ENCODE data around the gene IER5.
A peak's percentile ranks its signal among the peaks of the same experiment; 100 is the strongest.

IER5 gene

DNA sequence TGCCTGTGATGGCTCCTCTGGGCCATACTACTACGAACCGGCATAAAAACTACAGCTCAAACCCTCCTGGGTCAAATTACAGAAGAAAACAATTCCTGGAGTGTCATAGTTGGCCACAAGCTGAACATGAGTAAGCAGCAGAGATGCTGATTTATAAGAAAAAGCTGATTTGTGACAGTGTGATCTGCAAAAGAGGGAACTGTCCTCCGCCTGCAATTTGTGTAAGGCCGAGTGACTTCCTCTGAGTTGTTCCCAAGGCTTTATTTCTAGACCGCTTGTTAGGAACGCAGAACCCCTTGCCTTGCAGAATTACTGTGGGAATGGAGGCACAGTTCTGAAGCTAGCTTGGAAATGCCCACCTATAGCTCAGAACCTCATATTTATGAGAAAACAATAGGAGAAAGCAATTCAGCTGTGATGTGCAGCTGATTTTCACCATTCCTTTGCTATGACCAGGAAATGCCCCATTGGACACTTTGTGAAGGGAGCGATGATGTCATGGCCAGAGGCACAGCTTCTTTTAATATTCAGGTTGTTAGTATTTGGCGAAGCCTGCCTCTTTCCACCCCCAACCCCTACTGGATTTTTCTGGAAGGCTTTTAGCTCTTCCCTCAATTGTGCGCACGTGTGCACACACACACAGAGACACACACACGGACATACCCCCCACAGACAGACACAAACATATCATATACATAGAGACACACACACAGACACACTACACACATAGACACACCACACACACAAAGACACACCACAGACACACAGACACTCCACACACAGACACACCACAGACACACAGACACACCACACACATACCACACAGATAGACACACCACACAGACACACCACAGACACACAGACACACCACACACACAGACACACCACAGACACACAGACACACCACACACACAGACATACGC, 47.6 kb downstream of the IER5 start:
- DNase-seq = no peak

- DNase-seq = no peak
Observed at GRCh38 chr1:181136738-181137122, 48.2 kb downstream of the IER5 start.

DNA sequence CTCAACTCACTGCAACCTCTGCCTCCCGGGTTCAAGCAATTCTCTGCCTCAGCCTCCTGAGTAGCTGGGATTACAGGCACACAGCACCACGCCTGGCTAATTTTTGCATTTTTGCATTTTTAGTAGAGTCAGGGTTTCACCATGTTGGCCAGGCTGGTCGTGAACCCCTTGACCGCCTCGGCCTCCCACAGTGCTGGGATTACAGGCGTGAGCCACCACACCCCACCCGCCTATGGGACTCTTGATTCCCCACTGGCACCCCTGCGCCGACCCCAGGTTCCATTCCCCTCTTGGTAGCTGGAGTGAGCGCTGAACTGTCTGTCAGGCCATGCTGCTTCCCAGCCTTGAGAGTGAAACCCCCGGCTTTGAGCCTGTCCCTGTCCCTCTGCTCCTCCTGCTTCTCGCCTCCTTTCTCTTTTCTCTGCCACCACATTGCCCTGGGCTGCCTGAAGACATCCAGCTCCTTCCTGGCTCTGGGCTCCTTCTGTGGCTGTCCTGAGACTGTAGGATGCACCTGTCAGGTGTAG, 48.8 kb downstream of the IER5 start:
- DNase-seq = no peak

DNA sequence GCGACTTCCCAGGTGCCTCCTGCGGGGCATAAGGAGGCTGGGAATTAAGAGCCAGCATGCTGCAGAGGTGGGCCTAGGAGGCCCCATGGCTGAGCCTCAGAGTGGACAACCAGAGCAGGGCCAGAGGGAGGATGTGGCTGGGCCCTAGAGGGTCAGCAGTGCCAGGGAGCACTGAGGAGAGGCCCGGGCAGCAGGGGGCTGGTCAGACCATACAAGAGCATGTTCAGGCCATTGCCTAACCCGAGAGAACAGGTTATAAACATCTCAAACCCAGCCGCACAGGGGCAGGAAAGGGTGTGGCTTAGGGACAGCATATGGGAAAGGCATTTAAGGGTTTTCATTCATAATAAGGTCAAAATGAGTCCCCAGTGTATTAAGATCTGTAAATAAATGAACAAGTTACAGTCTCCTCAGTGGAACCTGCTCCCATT, 51.1 kb downstream of the IER5 start:
- DNase-seq = no peak

DNA sequence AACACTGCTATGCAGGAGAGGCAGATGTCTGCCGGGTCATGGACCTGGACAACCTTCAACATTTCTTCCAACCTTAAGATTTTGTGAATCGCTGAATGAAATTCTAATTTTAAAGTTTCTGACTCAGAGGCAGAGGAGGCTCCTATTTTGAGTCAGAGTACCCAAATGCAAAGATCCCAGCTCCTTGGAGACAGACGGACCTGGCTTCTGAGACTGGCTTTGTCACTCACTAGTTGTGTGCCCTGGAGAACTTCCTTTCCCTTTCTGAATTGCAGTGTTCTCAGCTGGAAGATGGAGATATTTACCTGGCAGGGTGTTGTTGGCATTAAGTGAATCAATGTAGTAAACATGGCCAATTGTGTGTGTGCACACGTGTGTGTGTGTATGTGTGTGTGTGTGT, 51.9 kb downstream of the IER5 start:
- no peak for DNase-seq

DNA sequence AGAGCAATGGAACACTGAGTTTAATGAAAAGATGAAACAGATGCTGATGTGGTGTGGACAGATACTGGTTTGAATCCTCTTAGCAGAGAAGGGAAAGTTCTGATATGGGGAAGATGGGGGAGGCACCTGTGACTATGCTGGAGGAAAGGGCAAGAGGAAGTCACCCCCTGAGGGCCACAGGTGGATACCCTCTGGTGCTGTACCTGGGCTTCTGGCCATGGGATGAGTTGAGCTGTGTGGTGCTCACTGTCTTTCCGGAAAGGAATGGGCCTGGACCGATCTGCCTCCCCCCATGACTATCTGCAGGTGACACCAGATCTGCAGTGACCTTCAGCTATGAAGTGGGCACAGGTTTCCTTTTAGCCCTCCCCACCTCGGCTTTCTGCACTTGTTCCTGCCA, 52.4 kb downstream of the IER5 start:
- no peak for DNase-seq

DNA sequence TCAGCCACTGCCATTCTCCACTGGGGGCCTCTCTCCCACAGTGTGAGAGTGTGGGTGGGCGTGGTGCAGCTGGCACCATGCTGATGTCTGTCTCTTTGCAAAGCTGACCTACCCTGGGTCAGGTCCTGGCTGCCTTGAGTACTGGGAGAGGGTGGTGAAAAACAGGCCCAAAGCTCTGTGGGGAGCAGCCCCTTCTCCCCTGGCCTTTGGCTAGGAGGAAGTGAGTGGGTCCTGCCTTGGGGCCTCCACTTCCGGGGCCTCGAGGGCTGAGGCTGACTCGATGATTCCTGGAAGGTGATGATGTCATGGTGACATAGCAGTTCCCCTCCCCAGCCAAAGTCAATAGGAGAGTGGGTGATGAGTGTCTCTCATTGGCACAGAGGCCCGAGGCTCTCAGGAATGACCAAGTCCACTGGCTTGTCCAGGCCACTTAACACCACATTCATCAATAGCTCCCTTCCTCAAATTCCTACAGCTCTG, 53.0 kb downstream of the IER5 start:
- DNase-seq = peak; percentile 47
